Measurements from ENCODE around the gene P2RX4.

DNA sequence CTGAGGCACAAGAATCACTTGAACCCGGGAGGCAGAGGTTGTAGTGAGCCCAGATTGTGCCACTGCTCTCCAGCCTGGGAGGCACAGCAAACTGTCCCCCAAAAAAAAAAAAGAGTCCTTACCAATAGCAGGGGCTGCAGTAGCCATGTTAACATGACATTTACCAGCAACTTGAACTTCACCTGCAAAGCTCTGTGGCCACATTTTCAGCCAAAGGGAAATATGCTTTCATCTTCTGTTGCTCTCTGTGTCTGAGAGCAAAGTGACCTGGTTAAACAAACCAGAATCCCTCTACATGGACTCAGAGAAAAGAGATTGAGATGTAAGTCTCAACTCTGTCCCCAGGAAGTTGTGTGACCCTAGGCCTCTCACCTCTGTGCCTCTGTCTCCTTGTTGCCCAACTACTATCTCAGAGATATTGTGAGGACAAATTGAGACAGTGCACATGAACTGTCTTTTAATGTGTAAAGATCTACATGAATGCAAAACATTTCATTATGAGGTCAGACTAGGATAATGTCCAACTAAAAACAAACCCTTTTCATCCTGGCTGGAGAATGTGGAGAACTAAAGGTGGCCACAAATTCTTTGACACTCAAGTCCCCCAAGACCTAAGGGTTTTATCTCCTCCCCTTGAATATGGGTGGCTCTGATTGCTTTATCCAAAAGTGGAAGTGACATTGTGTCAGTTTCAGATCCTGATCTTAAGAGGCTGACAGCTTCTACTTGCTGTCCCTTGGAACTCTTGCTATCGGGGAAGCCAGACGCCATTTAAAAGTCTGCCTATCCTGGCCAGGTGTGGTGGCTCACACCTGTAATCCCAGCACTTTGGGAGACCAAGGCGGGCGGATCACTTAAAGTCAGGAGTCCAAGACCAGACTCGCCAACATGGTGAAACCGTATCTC, 24.7 kb upstream of the P2RX4 start:
- TF ChIP-seq POLR2A (IDR thresholded peaks at IDR 0.05) = no peak
- no peak for TF ChIP-seq CTCF (IDR thresholded peaks at IDR 0.05)

All from upper lobe of left lung (tissue), 4 donors.